HG02798 (cell line): Measurements from ENCODE around the gene PPP1R14D.

Experiments used
- ATAC-seq: cut with Tn5 transposase; IDR thresholded peaks from one replicate; pipeline ENCODE4 v1.9.1; 2021; ENCODE audit warnings: mild to moderate bottlenecking; ENCODE audit not compliant: unreplicated experiment, poor library complexity

PPP1R14D gene

DNA sequence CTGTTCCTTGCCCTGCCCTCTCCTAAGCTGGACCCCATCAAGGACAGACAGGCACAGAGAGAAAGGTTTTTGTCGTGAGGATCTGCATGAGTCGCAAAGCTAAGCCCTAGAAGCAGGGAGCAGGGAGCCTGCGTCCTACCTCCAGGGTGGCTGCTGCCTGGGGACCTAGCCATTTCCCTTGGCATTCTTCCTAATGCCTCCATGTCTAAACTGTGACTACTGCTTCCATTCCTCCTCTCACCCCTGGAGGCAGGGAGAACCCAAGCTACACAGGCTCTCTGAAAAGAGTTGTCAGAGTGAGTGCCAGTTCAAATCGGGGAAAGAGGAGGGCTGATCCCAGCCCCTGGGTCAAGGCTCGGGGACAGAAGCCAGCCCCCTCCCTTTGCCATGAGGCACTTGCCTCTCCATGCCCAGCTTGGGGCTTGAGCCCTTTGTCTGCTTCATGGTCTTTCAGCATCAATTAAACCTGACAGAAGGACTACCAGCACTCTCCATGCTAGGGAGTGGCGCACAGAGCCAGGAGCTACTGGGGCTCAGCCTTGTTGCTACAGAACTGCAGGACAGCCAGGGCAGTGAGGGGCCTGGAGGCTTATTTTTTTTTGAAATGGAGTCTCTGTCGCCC is 62.2 kb downstream of the PPP1R14D start:
- no peak for ATAC-seq
